Fibroblast of skin of left biceps (primary cell): Measurements from ENCODE around the gene MAGI1.
A peak's percentile ranks its signal among the peaks of the same experiment; 100 is the strongest.

Experiments used
- DNase-seq, 2 experiments: peaks; one replicate each; pipeline ENCODE4 v3.0.0-alpha.2; 2013; ENCODE audit warnings: low read depth in 2 of 2

Gene MAGI1

GRCh38 chr3:65714134-65714533 is 324.6 kb downstream of the MAGI1 start:
- peak in 1 of 2 experiments; percentile 10 for DNase-seq

- DNase-seq = peak; percentile 45 to 46
These were observed 325.7 kb downstream of the MAGI1 start for GRCh38 chr3:65713016-65713415.

- DNase-seq = peak; percentile 55 to 58
These were observed 326.6 kb downstream of the MAGI1 start for GRCh38 chr3:65712140-65712539.

GRCh38 chr3:65706776-65707568 is 331.7 kb downstream of the MAGI1 start:
- no peak for DNase-seq

GRCh38 chr3:65706301-65706700 is 332.4 kb downstream of the MAGI1 start:
- DNase-seq = no peak

GRCh38 chr3:65703820-65704219 is 334.9 kb downstream of the MAGI1 start:
- no peak for DNase-seq

GRCh38 chr3:65703026-65703425 is 335.7 kb downstream of the MAGI1 start:
- DNase-seq = no peak

- no peak for DNase-seq
These were observed 336.5 kb downstream of the MAGI1 start for GRCh38 chr3:65702202-65702601.

GRCh38 chr3:65701516-65701915 is 337.2 kb downstream of the MAGI1 start:
- no peak for DNase-seq

GRCh38 chr3:65689436-65689835 is 349.3 kb downstream of the MAGI1 start:
- DNase-seq = no peak

- DNase-seq = no peak
These were observed 351.0 kb downstream of the MAGI1 start for GRCh38 chr3:65687741-65688140.

- no peak for DNase-seq
These were observed 353.0 kb downstream of the MAGI1 start for GRCh38 chr3:65685621-65686235.

GRCh38 chr3:65678516-65678915 is 360.2 kb downstream of the MAGI1 start:
- no peak for DNase-seq

GRCh38 chr3:65677486-65678010 is 361.2 kb downstream of the MAGI1 start:
- no peak for DNase-seq

GRCh38 chr3:65676580-65676979 is 362.1 kb downstream of the MAGI1 start:
- DNase-seq = no peak

- DNase-seq = no peak
These were observed 363.7 kb downstream of the MAGI1 start for GRCh38 chr3:65675011-65675410.

- DNase-seq = peak; percentile 26 to 35
These were observed 364.5 kb downstream of the MAGI1 start for GRCh38 chr3:65674226-65674625.

- no peak for DNase-seq
These were observed 365.6 kb downstream of the MAGI1 start for GRCh38 chr3:65672871-65673815.

- no peak for DNase-seq
These were observed 366.7 kb downstream of the MAGI1 start for GRCh38 chr3:65672061-65672460.

GRCh38 chr3:65671004-65671403 is 367.7 kb downstream of the MAGI1 start:
- DNase-seq = no peak

GRCh38 chr3:65669163-65669875 is 369.4 kb downstream of the MAGI1 start:
- no peak for DNase-seq
